GM12892 (cell line): Measurements from ENCODE around the gene LHFPL5.

Experiments
- DNase-seq: peaks from one replicate; pipeline ENCODE4 v3.0.0; 2011; ENCODE audit not compliant: insufficient read length
- FAIRE-seq: peaks from 2 replicates; lab custom pipeline; 2011; peaks lifted over from hg19 to GRCh38; lab: Jason Lieb, UNC
- POLR2A ChIP-seq: IDR thresholded peaks from 2 replicates; pipeline ENCODE4 v1.6.1; 2011; ENCODE audit warnings: low read depth, low read length, control low read depth
- POLR2AphosphoS5 ChIP-seq: IDR thresholded peaks from 2 replicates; pipeline ENCODE4 v1.6.1; 2011; ENCODE audit warnings: low read depth, low read length, control low read depth
- TAF1 ChIP-seq: IDR thresholded peaks from 2 replicates; pipeline ENCODE4 v1.6.1; 2011; ENCODE audit warnings: low read depth, mild to moderate bottlenecking, control low read depth, low read length, borderline replicate concordance

LHFPL5 gene

DNA sequence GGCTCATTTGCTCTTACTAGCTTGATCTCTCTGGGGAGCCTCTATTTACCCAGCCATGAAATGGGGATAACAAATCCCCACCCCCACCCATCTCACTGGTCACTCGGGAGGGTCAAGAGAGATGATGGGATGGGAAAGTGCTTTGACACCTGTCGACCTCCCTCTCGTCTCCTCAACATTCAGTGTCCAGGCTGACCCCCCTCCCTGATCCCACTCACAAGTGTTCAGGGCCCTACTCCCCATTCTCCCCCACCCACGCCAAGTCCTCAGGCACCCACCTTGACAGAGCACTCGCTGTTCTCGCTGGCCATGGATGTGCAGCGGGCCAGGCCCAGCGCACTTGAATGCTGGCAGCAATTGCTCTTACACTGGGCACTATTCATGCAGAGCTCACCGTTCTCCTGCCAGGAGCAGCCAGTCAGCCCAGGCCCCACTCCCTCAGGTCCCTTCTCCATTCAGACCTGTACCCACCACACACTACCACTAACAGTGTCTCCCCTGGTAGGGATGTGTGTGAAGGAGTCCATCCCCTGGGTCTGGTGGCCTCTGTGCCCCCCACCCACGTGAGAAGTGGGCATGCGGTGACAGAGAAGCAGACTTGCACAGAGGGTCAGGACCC lies 9.6 kb upstream of the LHFPL5 start:
- FAIRE-seq (no peak), DNase-seq (no peak)
- TF ChIP-seq TAF1 (no peak), POLR2AphosphoS5 (no peak), POLR2A (no peak)

DNA sequence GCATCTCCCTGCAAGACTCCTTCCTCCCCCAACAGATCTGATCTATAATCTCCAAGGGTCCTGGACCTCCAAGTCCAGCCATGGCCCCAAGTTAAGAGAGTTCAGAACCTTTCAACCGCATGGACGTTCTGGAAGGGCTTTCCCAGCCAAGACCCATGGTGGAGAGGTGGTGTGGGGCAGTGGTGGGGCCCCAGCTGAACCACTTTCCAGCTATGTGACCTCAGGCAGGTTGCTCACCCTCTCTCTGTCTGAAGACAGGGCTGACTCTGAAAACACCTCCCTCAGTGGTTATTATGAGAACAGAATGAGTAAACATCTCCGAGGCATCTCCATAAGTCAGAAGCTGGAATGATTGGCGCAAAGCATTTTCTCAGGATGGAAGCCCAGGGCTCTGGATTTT lies 8.9 kb upstream of the LHFPL5 start:
- FAIRE-seq (no peak), DNase-seq (no peak)
- TF ChIP-seq TAF1 (no peak), POLR2A (no peak), POLR2AphosphoS5 (no peak)

DNA sequence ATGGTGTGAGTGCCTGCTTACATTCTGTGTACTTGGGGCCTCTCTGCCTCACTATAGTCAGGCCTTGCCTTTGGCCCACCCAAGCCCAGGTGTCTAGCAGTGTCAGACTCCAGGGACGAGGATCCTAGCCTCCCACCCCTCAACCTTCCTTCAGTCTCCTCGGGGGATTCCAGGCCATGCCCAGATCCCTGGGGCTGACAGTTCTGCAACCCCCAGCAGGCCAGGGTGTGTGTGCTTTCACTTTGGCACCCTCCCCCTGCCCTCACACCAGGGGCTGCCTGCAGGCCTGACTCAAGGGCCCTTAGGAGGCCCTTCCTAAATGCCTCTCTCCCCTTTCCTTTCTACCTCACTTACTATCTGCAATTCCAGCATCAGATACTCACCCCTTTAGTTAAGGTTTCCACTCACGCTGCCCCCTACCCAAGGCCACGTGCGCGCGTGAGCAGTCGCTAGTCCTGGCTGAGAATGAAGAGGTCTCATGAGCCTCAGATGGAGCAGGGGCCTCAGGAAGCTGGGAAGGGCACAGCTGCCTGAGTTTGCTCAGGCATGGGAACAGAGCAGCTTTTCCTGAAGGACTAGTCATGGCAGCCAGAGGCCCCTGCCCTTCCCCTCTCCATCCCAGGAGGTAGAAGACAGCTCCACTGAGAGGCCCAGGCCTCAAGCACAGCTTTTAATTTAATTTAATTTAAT lies 7.2 kb upstream of the LHFPL5 start:
- no peak for TF ChIP-seq POLR2AphosphoS5
- TF ChIP-seq TAF1 = no peak

DNA sequence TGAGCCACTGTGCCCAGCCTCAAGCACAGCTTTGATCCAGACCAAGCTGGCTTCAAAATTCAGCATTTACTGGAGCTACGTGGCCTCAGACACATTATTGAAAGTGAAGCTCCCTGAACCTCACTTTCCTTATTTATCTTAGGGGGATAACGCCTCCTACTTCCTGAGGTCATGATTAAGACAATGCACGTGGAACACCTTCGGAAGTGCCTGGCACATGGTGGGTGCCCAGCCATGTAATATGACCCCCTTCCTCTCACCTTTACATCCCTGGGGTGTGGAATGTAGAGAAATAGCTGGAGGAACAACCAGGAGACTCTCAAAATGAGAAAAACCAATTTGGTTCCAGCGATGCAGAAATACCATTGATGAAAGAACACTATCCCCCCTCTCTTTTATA lies 6.4 kb upstream of the LHFPL5 start:
- FAIRE-seq = no peak

More for the DNA sequence above, 7.2 kb upstream of the LHFPL5 start:
- DNase-seq (no peak), FAIRE-seq (no peak)

DNA sequence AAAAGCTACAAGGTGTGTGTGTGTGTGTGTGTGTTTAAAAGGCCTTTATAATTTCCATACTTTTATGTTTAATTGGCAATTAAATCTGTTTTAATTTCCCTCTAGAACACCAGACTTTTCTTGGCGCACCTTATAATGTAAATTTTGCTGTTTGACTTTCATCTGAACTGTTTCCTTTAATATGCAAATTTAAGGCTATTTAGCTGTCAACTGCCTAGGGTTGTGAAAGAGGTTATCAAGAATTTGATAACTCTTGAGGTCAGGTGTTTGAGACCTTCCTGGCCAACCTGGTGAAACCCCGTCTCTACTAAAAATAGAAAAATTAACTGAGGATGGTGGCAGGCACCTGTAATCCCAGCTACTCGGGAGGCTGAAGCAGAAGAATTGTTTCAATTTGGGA lies 4.0 kb upstream of the LHFPL5 start:
- TF ChIP-seq POLR2AphosphoS5 (no peak), TAF1 (no peak), POLR2A (no peak)
- no peak for DNase-seq
- peak; percentile 27 for FAIRE-seq

More for the DNA sequence above, 6.4 kb upstream of the LHFPL5 start:
- TF ChIP-seq TAF1 (no peak), POLR2A (no peak), POLR2AphosphoS5 (no peak)
- no peak for DNase-seq

DNA sequence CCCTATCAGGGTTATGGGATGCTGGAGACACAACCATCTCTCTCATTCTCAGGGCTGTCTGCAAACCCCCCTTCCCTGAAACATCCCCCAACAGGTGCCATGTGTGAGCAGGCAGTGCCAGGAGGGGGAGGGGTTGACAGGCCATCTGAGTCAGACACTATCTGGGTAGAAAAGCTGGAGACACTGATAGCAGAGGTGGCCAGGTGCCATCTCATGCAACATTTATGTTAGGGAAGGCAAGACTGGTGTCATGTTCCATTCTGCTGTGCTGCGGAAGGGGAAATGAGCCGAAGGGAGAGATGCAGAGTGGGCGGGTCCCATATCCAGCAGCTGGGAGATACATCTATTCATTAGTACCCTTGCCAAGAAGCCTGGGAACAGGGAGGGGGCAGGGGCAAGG lies 3.5 kb downstream of the LHFPL5 start:
- FAIRE-seq = no peak
- no peak for DNase-seq
- TF ChIP-seq POLR2A (no peak), TAF1 (no peak), POLR2AphosphoS5 (no peak)

DNA sequence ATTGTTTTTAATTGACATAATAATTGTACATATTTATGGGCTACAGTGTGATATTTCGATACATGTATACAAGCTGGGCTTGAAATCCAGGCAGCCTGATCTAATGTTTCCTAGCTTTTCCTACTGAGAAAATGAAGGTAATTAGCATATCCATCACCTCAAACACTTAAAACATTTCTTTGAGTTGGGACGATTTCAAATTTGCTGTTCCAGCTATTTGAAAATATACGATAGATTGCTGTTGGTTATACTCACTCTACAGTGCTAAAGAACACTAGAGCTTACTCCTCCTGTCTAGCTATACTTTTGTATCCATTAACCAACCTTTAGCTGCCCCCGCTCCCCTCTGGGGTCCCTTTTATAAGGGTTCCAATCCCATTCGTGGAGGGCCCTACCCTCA lies 4.7 kb downstream of the LHFPL5 start:
- FAIRE-seq (no peak), DNase-seq (no peak)
- no peak for TF ChIP-seq POLR2AphosphoS5

DNA sequence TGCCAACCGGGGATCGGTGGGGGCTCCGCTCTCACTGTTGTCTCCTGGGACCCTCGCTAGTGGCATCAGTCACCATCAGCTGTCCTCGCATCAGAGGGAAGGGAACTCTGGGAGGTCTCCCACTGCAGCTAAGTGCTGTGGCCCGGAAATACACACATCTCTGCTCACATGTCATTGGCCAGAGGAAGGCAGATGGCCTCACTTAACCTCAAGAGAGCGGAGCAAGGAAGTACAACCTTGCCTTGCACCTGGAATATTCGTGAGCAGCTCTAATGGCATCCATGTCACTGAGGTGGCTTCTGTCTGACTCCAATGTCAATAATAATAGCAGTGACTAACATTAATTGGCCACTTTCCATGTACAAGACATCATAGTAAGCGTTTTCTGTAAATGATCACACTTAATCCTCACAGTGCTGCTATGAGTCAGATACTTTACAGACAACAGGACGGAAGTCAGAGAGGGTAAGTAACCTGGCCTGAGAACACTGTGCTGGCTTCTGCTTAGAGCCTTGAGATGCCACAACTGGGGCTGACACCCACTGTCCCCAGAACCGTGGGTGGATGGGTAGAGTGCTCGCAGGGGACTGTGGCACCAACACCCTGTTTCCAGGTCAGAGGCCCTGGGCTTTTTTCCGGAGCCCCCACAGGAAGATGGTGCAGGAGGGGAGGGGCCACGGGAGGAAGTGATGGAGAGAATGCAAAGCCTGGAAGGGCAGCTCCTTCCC lies 6.0 kb downstream of the LHFPL5 start:
- no peak for FAIRE-seq
- TF ChIP-seq TAF1 = no peak
- TF ChIP-seq POLR2A = no peak
- TF ChIP-seq POLR2AphosphoS5 = no peak
- DNase-seq = no peak

DNA sequence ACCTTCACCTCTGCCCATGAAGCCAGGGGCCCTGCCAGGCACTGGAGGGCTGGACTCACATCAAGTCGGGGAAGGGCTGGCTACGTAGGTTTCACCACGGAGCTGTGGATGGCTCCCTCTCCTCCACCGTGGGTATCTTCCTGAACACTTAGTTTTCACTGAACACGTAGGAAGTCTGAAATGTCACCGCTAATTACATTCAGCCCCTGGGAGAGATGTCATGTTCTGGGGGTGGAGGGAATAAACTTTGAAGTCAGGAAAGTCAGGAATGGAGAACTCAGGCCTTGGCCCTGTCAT lies 6.5 kb downstream of the LHFPL5 start:
- no peak for FAIRE-seq
- TF ChIP-seq POLR2A (no peak), TAF1 (no peak), POLR2AphosphoS5 (no peak)
- DNase-seq = no peak

DNA sequence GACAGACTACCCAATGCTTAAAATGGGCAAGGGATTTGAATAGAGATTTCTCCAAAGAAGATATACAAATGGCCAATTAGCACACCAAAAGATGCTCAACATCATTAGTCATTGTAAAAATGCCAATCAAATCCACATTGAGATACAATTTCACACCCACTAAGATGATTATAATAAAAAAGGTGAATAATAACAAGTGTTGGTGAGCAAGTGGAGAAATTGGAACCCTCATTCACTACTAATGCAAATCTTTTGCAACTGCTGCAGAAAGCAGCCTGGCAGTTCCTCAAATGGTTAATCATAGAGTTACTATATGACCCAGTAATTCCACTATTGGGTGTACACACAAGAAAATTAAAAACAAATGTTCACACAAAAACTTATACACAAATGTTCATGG lies 12.4 kb downstream of the LHFPL5 start:
- FAIRE-seq (no peak), DNase-seq (no peak)
- TF ChIP-seq POLR2AphosphoS5 (no peak), TAF1 (no peak), POLR2A (no peak)

DNA sequence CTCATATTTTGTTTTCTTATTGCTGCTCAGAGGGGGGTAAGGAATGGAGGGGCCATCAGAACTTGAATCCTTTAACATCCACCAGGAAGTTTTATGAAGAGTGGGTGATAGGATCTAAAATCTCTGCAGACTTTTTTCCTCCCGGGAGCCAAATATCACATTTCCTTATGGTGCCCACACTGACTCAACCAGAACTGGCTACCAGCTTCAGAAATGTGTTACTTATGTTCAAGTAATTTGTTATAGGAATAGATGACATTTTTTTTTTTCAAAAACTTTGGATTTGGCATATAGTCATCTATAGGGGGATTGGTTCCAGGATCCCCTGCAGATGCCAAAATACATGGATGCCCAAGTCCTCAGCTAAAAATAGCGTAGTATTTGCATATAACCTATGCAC lies 18.4 kb downstream of the LHFPL5 start:
- no peak for DNase-seq
- no peak for TF ChIP-seq TAF1
- TF ChIP-seq POLR2AphosphoS5 = no peak
- TF ChIP-seq POLR2A = no peak
- no peak for FAIRE-seq

DNA sequence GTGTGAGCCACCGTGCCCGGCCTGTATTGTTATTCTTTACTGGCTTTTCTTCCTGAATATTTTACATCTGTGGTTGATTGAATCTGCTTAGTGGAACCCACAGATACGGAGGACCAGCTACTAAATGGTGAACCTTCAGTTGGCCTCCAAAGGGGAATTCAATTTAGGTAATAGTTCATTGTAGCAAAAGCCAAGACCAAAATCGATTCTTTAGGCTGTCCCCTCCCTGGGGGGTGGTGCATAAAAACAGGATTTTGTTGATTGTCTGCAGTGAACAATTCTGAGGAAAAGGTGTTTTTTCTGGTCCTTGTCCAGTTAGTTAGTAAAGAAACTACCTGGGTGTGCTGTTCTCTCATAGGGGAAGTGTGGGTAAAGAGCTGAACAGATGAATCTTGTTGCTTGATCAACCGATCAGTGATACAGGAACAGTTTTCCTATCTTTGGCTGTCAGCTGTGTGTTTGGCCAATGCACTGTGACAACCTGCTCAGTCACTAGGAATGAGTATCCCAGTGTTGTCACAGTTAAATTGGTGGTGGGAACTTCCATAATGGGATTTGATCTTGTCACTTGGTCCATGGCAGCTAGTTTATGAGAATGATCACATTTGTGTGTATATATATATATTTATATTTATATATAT lies 19.5 kb downstream of the LHFPL5 start:
- TF ChIP-seq TAF1 = no peak
- TF ChIP-seq POLR2AphosphoS5 = no peak
- TF ChIP-seq POLR2A = no peak
- no peak for FAIRE-seq
- DNase-seq = no peak
